Breast epithelium (tissue), 4 donors: ENCODE measurements around the gene ROBO2. TPM values are rescaled to one million over a fixed set of nuclear protein-coding genes. Genes with fewer than 3 reads are reported as not detected.

Experiments
- DNase-seq, 2 donors: peaks; one replicate each; pipeline ENCODE4 v3.0.0-alpha.2; 2019; ENCODE audit warnings: low spot score in 2 of 2
- H3K27ac ChIP-seq, 2 donors: fragments of 200-600 bp; sonication (generic) in 1 of 2; one replicate each; pipeline ENCODE4 v1.5.1; 2016 to 2019; ENCODE audit warnings: mild to moderate bottlenecking in 1 of 2
- H3K27me3 ChIP-seq, 2 donors: fragments of 200-600 bp; sonication (generic) in 1 of 2; one replicate each; pipeline versions ENCODE4 v1.5.1 to v1.6.0; 2017 to 2019; ENCODE audit warnings: control low read depth in 1 of 2, mild to moderate bottlenecking in 1 of 2
- H3K36me3 ChIP-seq: fragments of 200-600 bp; one replicate; pipeline ENCODE4 v1.5.1; 2019
- H3K4me1 ChIP-seq, 2 donors: fragments of 200-600 bp; sonication (generic); one replicate each; pipeline ENCODE4 v1.5.1; 2016 to 2019; ENCODE audit warnings: control low read depth in 1 of 2
- H3K4me3 ChIP-seq, 3 donors: fragments of 200-600 bp; sonication (generic); 1 replicate in 2 of 3; 2 replicates in 1 of 3; pipeline ENCODE4 v1.5.1; 2016 to 2019; ENCODE audit warnings: mild to moderate bottlenecking in 3 of 3, moderate library complexity in 2 of 3
- H3K9me3 ChIP-seq, 2 donors: fragments of 200-600 bp; sonication (generic) in 1 of 2; one replicate each; pipeline ENCODE4 v1.5.1; 2016 to 2019; ENCODE audit warnings: control low read depth in 1 of 2
- POLR2A ChIP-seq: fragments of 450-650 bp; IDR thresholded peaks from one replicate; pipeline ENCODE4 v1.6.1; 2016; ENCODE audit warnings: antibody characterized with exemption, mild to moderate bottlenecking, moderate library complexity
- POLR2AphosphoS5 ChIP-seq, 3 donors: sonication (generic); formaldehyde crosslinking; IDR thresholded peaks; one replicate each; pipeline ENCODE4 v1.6.1; 2017; ENCODE audit warnings: antibody characterized with exemption in 3 of 3
- intact Hi-C: fragments of 100-400 bp; cut with DNase I; formaldehyde crosslinking; loops from one replicate; pipeline ENCODE4 v1.15.1; 2023; ENCODE audit warnings: low total_unique reads
- total RNA-seq, 3 donors: library from RNA; depleted of rRNA; stranded (reverse); fragments of >200 nt; gene quantifications; one replicate each; pipeline ENCODE4 v1.1.0, GENCODE V29; 2016
- TF ChIP-seq, protein P1 (sequence below), 3 donors: fragments of 450-650 bp; IDR thresholded peaks; one replicate each; pipeline ENCODE4 v1.5.1; 2016 to 2017; ENCODE audit warnings: antibody characterized with exemption in 3 of 3, mild to moderate bottlenecking in 3 of 3, moderate library complexity in 3 of 3

ROBO2 gene
- total RNA-seq, 3 donors from 2014 or later, result 0.98 to 1.4 (median 1.3) TPM

DNA sequence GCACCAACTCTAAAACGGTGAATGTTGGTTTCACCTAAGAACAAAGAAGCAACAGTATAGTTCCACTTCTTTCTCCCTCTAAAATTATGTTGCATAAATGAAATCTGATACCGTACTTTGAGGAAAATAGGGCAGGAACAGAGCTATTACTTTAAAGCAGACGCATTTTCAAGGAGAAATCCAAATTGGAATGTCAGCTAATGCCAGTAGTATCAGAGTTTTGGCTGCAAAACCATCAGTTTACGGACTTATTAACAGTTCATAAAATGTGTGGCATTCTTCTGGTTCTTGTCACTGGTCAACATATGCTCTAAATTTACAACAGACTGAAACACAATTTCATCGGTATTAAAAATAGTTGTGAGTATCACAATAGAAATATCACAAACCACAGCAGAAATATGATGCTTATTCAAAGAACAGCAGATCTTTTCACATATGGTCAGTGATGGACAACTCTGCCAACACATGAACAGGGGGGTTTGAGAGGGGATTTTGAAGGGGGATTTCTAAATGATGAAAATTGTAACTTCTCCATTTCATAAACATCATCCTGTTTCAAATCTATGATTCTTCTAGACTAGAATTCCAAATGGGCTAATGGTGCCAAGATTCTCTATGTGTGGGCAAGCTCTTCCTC, 38.7 kb upstream of the ROBO2 start:
- DNase-seq, result no peak
- intact Hi-C loops, result no loop called here
- no peaks in the 10 kb centered on the region for H3K36me3 ChIP-seq
- no peaks in the 10 kb centered on the region for H3K9me3 ChIP-seq
- H3K27me3 ChIP-seq, result no peaks in the 10 kb centered on the region
- H3K27ac ChIP-seq, result no peak overlapping the region
- H3K4me3 ChIP-seq, result no peak overlapping the region
- no peak for TF ChIP-seq POLR2A
- TF ChIP-seq POLR2AphosphoS5 (IDR thresholded peaks at IDR 0.05), result no peak
- TF ChIP-seq, protein P1, sequence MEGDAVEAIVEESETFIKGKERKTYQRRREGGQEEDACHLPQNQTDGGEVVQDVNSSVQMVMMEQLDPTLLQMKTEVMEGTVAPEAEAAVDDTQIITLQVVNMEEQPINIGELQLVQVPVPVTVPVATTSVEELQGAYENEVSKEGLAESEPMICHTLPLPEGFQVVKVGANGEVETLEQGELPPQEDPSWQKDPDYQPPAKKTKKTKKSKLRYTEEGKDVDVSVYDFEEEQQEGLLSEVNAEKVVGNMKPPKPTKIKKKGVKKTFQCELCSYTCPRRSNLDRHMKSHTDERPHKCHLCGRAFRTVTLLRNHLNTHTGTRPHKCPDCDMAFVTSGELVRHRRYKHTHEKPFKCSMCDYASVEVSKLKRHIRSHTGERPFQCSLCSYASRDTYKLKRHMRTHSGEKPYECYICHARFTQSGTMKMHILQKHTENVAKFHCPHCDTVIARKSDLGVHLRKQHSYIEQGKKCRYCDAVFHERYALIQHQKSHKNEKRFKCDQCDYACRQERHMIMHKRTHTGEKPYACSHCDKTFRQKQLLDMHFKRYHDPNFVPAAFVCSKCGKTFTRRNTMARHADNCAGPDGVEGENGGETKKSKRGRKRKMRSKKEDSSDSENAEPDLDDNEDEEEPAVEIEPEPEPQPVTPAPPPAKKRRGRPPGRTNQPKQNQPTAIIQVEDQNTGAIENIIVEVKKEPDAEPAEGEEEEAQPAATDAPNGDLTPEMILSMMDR (IDR thresholded peaks at IDR 0.05), result no peak
- H3K4me1 ChIP-seq, result no peaks in the 10 kb centered on the region

DNA sequence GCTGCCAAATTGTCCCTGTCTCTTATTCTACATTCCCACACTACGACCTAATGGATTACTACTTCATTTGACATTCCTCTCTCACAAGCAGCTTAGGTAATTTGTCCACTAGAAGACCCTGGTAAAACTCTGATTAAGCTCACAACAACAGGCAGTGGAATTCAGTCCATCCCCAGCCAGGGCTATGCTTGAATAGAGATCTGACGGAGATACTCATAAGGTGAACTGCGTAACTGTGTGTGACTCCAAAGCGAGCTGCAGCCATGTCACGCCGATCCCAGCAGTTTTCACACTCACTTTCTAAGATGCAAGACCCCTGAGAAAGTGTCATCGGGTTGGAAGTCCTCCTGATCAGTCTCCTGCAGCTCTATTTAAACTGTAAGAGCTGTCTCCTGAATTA, 25.7 kb upstream of the ROBO2 start:
- H3K4me1 ChIP-seq, result no peaks in the 10 kb centered on the region
- no peak overlapping the region for H3K27ac ChIP-seq
- no peaks in the 10 kb centered on the region for H3K9me3 ChIP-seq
- no peaks in the 10 kb centered on the region for H3K36me3 ChIP-seq
- TF ChIP-seq, protein P1 (IDR thresholded peaks at IDR 0.05), result no peak
- no peak for TF ChIP-seq POLR2A
- H3K27me3 ChIP-seq, result no peaks in the 10 kb centered on the region
- no peak overlapping the region for H3K4me3 ChIP-seq
- no peak for DNase-seq
- intact Hi-C loops, result no loop called here

DNA sequence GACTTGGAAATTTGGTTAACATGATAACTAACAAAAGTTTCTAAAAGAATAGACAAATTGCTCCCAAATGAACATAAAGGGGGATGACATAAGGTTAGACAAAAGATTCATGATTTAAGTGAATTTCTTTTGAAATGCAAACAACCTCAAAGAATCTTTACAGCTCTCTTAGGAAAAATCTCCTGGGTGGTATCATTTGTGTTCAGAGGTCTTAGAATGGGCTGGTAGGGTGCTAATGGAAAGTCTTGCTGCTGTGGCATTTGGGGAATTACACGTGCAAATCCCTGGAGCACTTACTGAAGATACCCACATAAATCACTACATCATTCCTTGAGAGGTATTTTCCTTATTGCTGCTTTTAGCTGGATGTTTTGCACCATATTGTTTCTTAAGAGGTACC, 14.4 kb upstream of the ROBO2 start:
- H3K27me3 ChIP-seq, result no peaks in the 10 kb centered on the region
- no peak overlapping the region for H3K4me3 ChIP-seq
- no peaks in the 10 kb centered on the region for H3K9me3 ChIP-seq
- no peaks in the 10 kb centered on the region for H3K4me1 ChIP-seq
- no peak overlapping the region for H3K27ac ChIP-seq
- TF ChIP-seq, protein P1 (IDR thresholded peaks at IDR 0.05), result no peak
- TF ChIP-seq POLR2A, result no peak
- TF ChIP-seq POLR2AphosphoS5 (IDR thresholded peaks at IDR 0.05), result no peak
- intact Hi-C loops, result no loop called here
- no peaks in the 10 kb centered on the region for H3K36me3 ChIP-seq
- DNase-seq, result no peak

DNA sequence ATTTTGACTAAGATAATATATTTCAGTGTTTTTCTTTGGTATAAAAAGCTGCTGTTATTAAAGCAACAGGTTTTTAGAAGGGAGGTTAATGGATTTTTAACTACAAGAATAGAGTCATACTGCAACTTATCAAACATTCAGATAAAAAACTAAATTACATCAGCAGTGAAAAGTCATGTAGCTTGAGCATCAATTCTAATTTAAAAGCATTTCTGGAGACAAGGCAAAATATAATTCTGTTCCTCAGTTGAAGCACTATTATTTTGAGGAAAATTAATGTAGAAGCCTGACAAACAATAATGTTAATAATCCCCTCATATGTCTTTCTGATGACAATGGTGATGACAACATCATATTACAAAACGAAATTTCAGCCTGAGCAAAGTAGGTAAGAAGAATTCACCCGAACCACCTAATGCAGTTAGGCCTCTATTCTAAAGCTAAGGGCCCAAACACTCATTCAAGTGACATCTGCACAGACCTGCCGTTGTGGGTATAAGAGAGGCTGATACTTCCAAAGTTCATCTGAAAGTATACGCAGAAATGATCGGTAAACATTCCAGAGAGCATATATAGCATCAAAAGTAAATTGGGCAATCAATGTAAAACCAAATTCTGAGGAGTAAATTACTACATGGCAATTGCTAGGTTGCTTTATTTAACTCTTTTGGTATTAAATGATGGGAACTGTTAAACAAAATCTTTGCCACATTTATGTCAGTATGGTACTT, 12.8 kb upstream of the ROBO2 start:
- intact Hi-C loops, result no loop called here
- TF ChIP-seq POLR2AphosphoS5 (IDR thresholded peaks at IDR 0.05) (no peak), POLR2A (no peak)
- no peak overlapping the region for H3K27ac ChIP-seq
- no peaks in the 10 kb centered on the region for H3K9me3 ChIP-seq
- no peak overlapping the region for H3K4me3 ChIP-seq
- no peaks in the 10 kb centered on the region for H3K4me1 ChIP-seq
- no peaks in the 10 kb centered on the region for H3K36me3 ChIP-seq
- H3K27me3 ChIP-seq, result no peaks in the 10 kb centered on the region
- DNase-seq, result no peak

DNA sequence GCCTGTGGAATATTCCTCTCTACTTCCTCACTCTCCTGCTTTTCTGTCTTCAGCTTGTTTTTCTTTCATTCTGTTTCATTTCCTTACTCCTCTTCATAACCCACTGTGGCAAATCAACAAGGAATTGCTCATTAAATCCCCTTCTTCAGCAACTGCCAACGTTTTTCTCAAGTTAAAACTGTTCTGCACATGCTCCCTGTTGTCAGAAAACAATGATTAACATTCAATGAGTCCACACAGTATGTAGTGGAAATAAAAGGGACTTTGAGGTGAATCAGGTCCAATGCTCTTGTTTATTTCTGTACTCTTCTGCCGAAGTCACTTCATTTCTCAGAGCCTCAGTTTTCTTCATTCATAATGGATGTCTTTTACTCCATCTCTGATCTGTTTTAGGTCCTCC, 11.9 kb upstream of the ROBO2 start:
- TF ChIP-seq, protein P1 (IDR thresholded peaks at IDR 0.05), result no peak
- no peak for TF ChIP-seq POLR2A
- no peak for TF ChIP-seq POLR2AphosphoS5 (IDR thresholded peaks at IDR 0.05)

More for the DNA sequence above, 11.9 kb upstream of the ROBO2 start:
- Histone ChIP-seq H3K4me3 (no peak overlapping the region), H3K4me1 (no peaks in the 10 kb centered on the region), H3K36me3 (no peaks in the 10 kb centered on the region), H3K27me3 (no peaks in the 10 kb centered on the region), H3K27ac (no peak overlapping the region), H3K9me3 (no peaks in the 10 kb centered on the region)
- DNase-seq, result no peak
- intact Hi-C loops, result no loop called here
